ENCODE measurements around the gene SF3A2.
"Not testable (repeated sequence)": the region's sequence is repeated elsewhere in the genome, so short reads cannot be mapped to it uniquely, and the experiment has no call there.

SF3A2 gene

GRCh38 chr19:2236314-2237050, at the start of gene SF3A2, which contains the start of gene PLEKHJ1:
Gene SF3A2, plus strand, starts transcription at chr19:2236824. Its CDS starts 6,595 bp downstream, at chr19:2243419.
Gene PLEKHJ1, minus strand, starts transcription at chr19:2236329. Its CDS starts 81 bp downstream, at chr19:2236248.
- peak; percentile 96 for DNase-seq

- no peak for DNase-seq
These were observed 49.5 kb upstream of the SF3A2 start for GRCh38 chr19:2187159-2187558.

- DNase-seq, result no peak
These were observed 47.8 kb upstream of the SF3A2 start for GRCh38 chr19:2188708-2189385.

- DNase-seq, result no peak
These were observed 46.7 kb upstream of the SF3A2 start for GRCh38 chr19:2189880-2190279.

- DNase-seq, result no peak
These were observed 45.7 kb upstream of the SF3A2 start for GRCh38 chr19:2190848-2191455.

GRCh38 chr19:2191456-2192310, 44.9 kb upstream of the SF3A2 start:
- DNase-seq, result no peak

GRCh38 chr19:2192862-2193261, 43.8 kb upstream of the SF3A2 start:
- no peak for DNase-seq

GRCh38 chr19:2193807-2194206, 42.8 kb upstream of the SF3A2 start:
- DNase-seq, result no peak

GRCh38 chr19:2194513-2195078, 42.0 kb upstream of the SF3A2 start:
- DNase-seq, result no peak

GRCh38 chr19:2195361-2195760, 41.3 kb upstream of the SF3A2 start:
- DNase-seq, result no peak

GRCh38 chr19:2195914-2196313, 40.7 kb upstream of the SF3A2 start:
- DNase-seq, result no peak

- DNase-seq, result no peak
These were observed 39.4 kb upstream of the SF3A2 start for GRCh38 chr19:2197270-2197669.

- DNase-seq, result no peak
These were observed 38.3 kb upstream of the SF3A2 start for GRCh38 chr19:2198317-2198716.

GRCh38 chr19:2199215-2199614, 37.4 kb upstream of the SF3A2 start:
- no peak for DNase-seq

GRCh38 chr19:2199861-2200623, 36.6 kb upstream of the SF3A2 start:
- DNase-seq, result no peak

GRCh38 chr19:2200624-2201294, 35.9 kb upstream of the SF3A2 start:
- DNase-seq, result not testable (repeated sequence)

- no peak for DNase-seq
These were observed 35.0 kb upstream of the SF3A2 start for GRCh38 chr19:2201473-2202148.

GRCh38 chr19:2202366-2202765, 34.3 kb upstream of the SF3A2 start:
- DNase-seq, result no peak

- DNase-seq, result no peak
These were observed 29.6 kb upstream of the SF3A2 start for GRCh38 chr19:2207008-2207407.

- DNase-seq, result no peak
These were observed 28.4 kb upstream of the SF3A2 start for GRCh38 chr19:2207991-2208860.
